NOMO-1 treated with DMSO at 0.1 percent for 48 hours (cell line): ENCODE measurements around the gene IDS.
"Not testable (repeated sequence)": the region's sequence is repeated elsewhere in the genome, so short reads cannot be mapped to it uniquely, and the experiment has no call there.

Experiments used
- DNase-seq: peaks from one replicate; lab custom pipeline; 2025; ENCODE audit not compliant: unreplicated experiment; lab: John Stamatoyannopoulos, UW

The IDS gene

GRCh38 chrX:149499766-149500165 lies 5.3 kb downstream of the IDS start:
- no peak for DNase-seq

- DNase-seq = no peak
These were observed 6.3 kb downstream of the IDS start for GRCh38 chrX:149498767-149499166.

- DNase-seq = no peak
These were observed 7.5 kb downstream of the IDS start for GRCh38 chrX:149497626-149498025.

- no peak for DNase-seq
These were observed 8.1 kb downstream of the IDS start for GRCh38 chrX:149497054-149497453.

- no peak for DNase-seq
These were observed 9.5 kb downstream of the IDS start for GRCh38 chrX:149495573-149496071.

GRCh38 chrX:149494844-149495565 lies 10.1 kb downstream of the IDS start:
- no peak for DNase-seq

- no peak for DNase-seq
These were observed 11.2 kb downstream of the IDS start for GRCh38 chrX:149493567-149494562.

- DNase-seq = no peak
These were observed 13.3 kb downstream of the IDS start for GRCh38 chrX:149491812-149492211.

- no peak for DNase-seq
These were observed 15.0 kb downstream of the IDS start for GRCh38 chrX:149490100-149490499.

GRCh38 chrX:149488411-149489052 lies 16.6 kb downstream of the IDS start:
- not testable (repeated sequence) for DNase-seq

GRCh38 chrX:149488008-149488407 lies 17.1 kb downstream of the IDS start:
- DNase-seq = not testable (repeated sequence)

GRCh38 chrX:149487292-149487691 lies 17.8 kb downstream of the IDS start:
- DNase-seq = no peak

GRCh38 chrX:149476513-149476912 lies 28.6 kb downstream of the IDS start:
- peak; percentile 58 for DNase-seq

GRCh38 chrX:149473966-149474365 lies 31.1 kb downstream of the IDS start:
- no peak for DNase-seq

GRCh38 chrX:149473092-149473491 lies 32.0 kb downstream of the IDS start:
- no peak for DNase-seq

GRCh38 chrX:149472625-149473024 lies 32.5 kb downstream of the IDS start:
- no peak for DNase-seq

- DNase-seq = no peak
These were observed 33.7 kb downstream of the IDS start for GRCh38 chrX:149471397-149471796.

- peak; percentile 45 for DNase-seq
These were observed 34.2 kb downstream of the IDS start for GRCh38 chrX:149470955-149471354.

- no peak for DNase-seq
These were observed 35.7 kb downstream of the IDS start for GRCh38 chrX:149469406-149469805.

GRCh38 chrX:149467920-149468319 lies 37.2 kb downstream of the IDS start:
- DNase-seq = no peak

GRCh38 chrX:149467461-149467860 lies 37.6 kb downstream of the IDS start:
- no peak for DNase-seq
